ENCODE results near the gene KCNQ1.

GRCh38 chr11:2804189-2804588 lies 359.4 kb downstream of the KCNQ1 start:
- no peak for TF ChIP-seq KDM1A (IDR thresholded peaks at IDR 0.05)
- no peak for TF ChIP-seq CTCF (IDR thresholded peaks at IDR 0.05 in 2 of 3, conservative IDR thresholded peaks at IDR 0.05 in 1 of 3; ENCODE audit: insufficient read depth in 2 of 3, low read depth in 1 of 3, low read length in 3 of 3)
- no peak for TF ChIP-seq ZNF639 (CRISPR knock-in tag; conservative IDR thresholded peaks at IDR 0.05 in 1 of 2, IDR thresholded peaks at IDR 0.05 in 1 of 2)
- TF ChIP-seq POLR2G (IDR thresholded peaks at IDR 0.05; ENCODE audit: low read depth, low read length): no peak
- TF ChIP-seq CHD7 (IDR thresholded peaks at IDR 0.05; ENCODE audit: low read depth, low read length): no peak
- TF ChIP-seq PHB (CRISPR knock-in tag; IDR thresholded peaks at IDR 0.05): no peak
- TF ChIP-seq FOXP4 (CRISPR knock-in tag; IDR thresholded peaks at IDR 0.05; ENCODE audit: borderline replicate concordance): no peak
